ENCODE measurements around the gene PNRC2.
"Not testable (repeated sequence)": the region's sequence is repeated elsewhere in the genome, so short reads cannot be mapped to it uniquely, and the experiment has no call there.

PNRC2 gene

GRCh38 chr1:24007079-24007478, 47.5 kb downstream of the PNRC2 start:
- no peaks in the 10 kb centered on the region for H3K27me3 ChIP-seq (ENCODE audit: control insufficient read depth in 1 of 2, insufficient read depth in 2 of 2, low read length in 2 of 2)
- H3K36me3 ChIP-seq (ENCODE audit: control insufficient read depth in 1 of 2, insufficient read depth in 2 of 2, low read length in 2 of 2), result no peaks in the 10 kb centered on the region
- no peak overlapping the region for H3K9ac ChIP-seq (ENCODE audit: low read depth in 1 of 2, low read length in 2 of 2)
- H3K4me3 ChIP-seq (ENCODE audit: low read depth in 1 of 2, low read length in 2 of 2), result no peak overlapping the region
- no peaks in the 10 kb centered on the region for H3K9me3 ChIP-seq (ENCODE audit: control insufficient read depth in 1 of 2, low read length in 2 of 2)
- no peak overlapping the region for H3K27ac ChIP-seq (ENCODE audit: low read depth, low read length)
- peaks cover 4 to 9% of the 10 kb centered on the region in 2 donors for H3K4me1 ChIP-seq (ENCODE audit: control insufficient read depth in 1 of 2, insufficient read depth in 2 of 2, low read length in 2 of 2)

GRCh38 chr1:24008574-24009184, 49.1 kb downstream of the PNRC2 start:
- H3K27ac ChIP-seq (ENCODE audit: low read depth, low read length); H3K27me3 ChIP-seq (ENCODE audit: control insufficient read depth in 1 of 2, insufficient read depth in 2 of 2, low read length in 2 of 2); H3K36me3 ChIP-seq (ENCODE audit: control insufficient read depth in 1 of 2, insufficient read depth in 2 of 2, low read length in 2 of 2); H3K4me3 ChIP-seq (ENCODE audit: low read depth in 1 of 2, low read length in 2 of 2); H3K4me1 ChIP-seq (ENCODE audit: control insufficient read depth in 1 of 2, insufficient read depth in 2 of 2, low read length in 2 of 2); H3K9ac ChIP-seq (ENCODE audit: low read depth in 1 of 2, low read length in 2 of 2); H3K9me3 ChIP-seq (ENCODE audit: control insufficient read depth in 1 of 2, low read length in 2 of 2): not testable (repeated sequence)

- Histone ChIP-seq H3K9ac (ENCODE audit: low read depth in 1 of 2, low read length in 2 of 2) (no peak overlapping the region), H3K27ac (ENCODE audit: low read depth, low read length) (no peak overlapping the region), H3K27me3 (ENCODE audit: control insufficient read depth in 1 of 2, insufficient read depth in 2 of 2, low read length in 2 of 2) (no peaks in the 10 kb centered on the region), H3K9me3 (ENCODE audit: control insufficient read depth in 1 of 2, low read length in 2 of 2) (no peaks in the 10 kb centered on the region), H3K4me1 (ENCODE audit: control insufficient read depth in 1 of 2, insufficient read depth in 2 of 2, low read length in 2 of 2) (peaks cover 4 to 9% of the 10 kb centered on the region in 2 donors), H3K36me3 (ENCODE audit: control insufficient read depth in 1 of 2, insufficient read depth in 2 of 2, low read length in 2 of 2) (no peaks in the 10 kb centered on the region), H3K4me3 (ENCODE audit: low read depth in 1 of 2, low read length in 2 of 2) (no peak overlapping the region)
These were observed 49.8 kb downstream of the PNRC2 start for GRCh38 chr1:24009406-24009805.

- no peaks in the 10 kb centered on the region for H3K36me3 ChIP-seq (ENCODE audit: control insufficient read depth in 1 of 2, insufficient read depth in 2 of 2, low read length in 2 of 2)
- no peak overlapping the region for H3K27ac ChIP-seq (ENCODE audit: low read depth, low read length)
- no peak overlapping the region for H3K9ac ChIP-seq (ENCODE audit: low read depth in 1 of 2, low read length in 2 of 2)
- no peaks in the 10 kb centered on the region for H3K27me3 ChIP-seq (ENCODE audit: control insufficient read depth in 1 of 2, insufficient read depth in 2 of 2, low read length in 2 of 2)
- peaks cover 4 to 15% of the 10 kb centered on the region in 2 donors for H3K4me1 ChIP-seq (ENCODE audit: control insufficient read depth in 1 of 2, insufficient read depth in 2 of 2, low read length in 2 of 2)
- no peak overlapping the region for H3K4me3 ChIP-seq (ENCODE audit: low read depth in 1 of 2, low read length in 2 of 2)
- H3K9me3 ChIP-seq (ENCODE audit: control insufficient read depth in 1 of 2, low read length in 2 of 2), result no peaks in the 10 kb centered on the region
These were observed 51.0 kb downstream of the PNRC2 start for GRCh38 chr1:24010650-24011049.

- not testable (repeated sequence) for H3K9me3 ChIP-seq (ENCODE audit: control insufficient read depth in 1 of 2, low read length in 2 of 2); H3K9ac ChIP-seq (ENCODE audit: low read depth in 1 of 2, low read length in 2 of 2); H3K36me3 ChIP-seq (ENCODE audit: control insufficient read depth in 1 of 2, insufficient read depth in 2 of 2, low read length in 2 of 2); H3K4me3 ChIP-seq (ENCODE audit: low read depth in 1 of 2, low read length in 2 of 2); H3K27me3 ChIP-seq (ENCODE audit: control insufficient read depth in 1 of 2, insufficient read depth in 2 of 2, low read length in 2 of 2); H3K27ac ChIP-seq (ENCODE audit: low read depth, low read length)
- H3K4me1 ChIP-seq (ENCODE audit: control insufficient read depth in 1 of 2, insufficient read depth in 2 of 2, low read length in 2 of 2), result peaks cover 4 to 26% of the 10 kb centered on the region in 2 donors
These were observed 53.2 kb downstream of the PNRC2 start for GRCh38 chr1:24012878-24013277.
